Activated CD4-positive, alpha-beta T cell treated with anti-CD3 and anti-CD28 coated beads, Interleukin-2, amount 50 U/mL, for 24 hours (primary cell): Measurements from ENCODE around the gene CASZ1.

Experiments used
- DNase-seq, 2 donors: peaks; one replicate each; pipeline ENCODE4 v3.0.0-alpha.2; 2020; ENCODE audit warnings: low read depth in 1 of 2, low spot score in 1 of 2

The CASZ1 gene

GRCh38 chr1:10776190-10776905 lies 20.1 kb downstream of the CASZ1 start:
- DNase-seq, result no peak

DNA sequence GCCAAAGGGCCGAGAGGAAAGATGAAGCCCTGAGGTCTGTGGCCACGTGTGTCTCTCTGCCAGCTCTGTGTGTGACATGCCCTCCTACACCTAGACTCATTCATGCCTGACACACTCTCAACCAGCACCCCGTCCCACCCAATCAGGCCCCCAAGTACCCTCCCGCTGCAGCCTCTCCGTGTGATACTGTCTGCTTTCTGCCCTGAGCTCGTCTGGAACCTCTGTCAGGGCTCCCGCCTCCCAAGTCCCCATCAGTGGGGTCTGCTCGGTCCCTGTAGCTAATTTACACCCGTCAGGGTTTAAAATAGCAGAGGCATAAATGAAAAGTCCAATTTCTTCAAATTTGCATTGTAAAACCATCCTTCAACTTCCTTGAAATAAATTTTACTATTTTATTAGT lies 20.7 kb downstream of the CASZ1 start:
- no peak for DNase-seq

DNA sequence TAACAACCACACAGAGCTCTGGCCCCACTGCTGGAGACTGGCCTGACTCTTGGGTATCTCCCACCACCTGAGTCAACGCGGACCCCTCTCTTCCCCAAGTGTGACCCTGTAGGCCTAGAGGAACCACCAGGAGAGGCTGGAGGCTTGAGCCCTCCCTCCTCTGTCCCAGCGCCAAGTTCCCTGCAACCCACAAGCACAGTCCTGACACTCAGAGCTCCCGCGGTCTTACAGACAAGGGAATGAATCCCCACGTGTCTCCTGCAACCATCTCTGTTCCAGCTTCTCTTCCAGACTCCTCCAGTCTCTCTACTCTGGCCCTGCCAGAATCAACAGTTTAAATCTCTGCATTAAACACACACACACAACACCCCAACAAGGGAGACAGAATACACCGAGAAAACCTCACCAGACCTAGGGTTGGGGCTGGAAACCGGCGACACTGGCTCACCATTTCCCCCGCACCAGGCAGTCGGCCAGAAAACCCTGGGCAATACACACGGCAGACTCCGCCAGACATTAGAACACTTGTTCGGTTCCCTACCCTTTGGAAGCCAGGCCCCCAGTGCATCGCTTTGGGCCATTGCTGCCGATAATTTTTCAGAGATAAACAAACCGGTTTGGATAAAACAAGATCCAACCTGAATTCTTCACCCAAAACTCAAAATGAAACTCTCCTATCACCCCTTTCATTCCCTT lies 21.7 kb downstream of the CASZ1 start:
- DNase-seq, result no peak

DNA sequence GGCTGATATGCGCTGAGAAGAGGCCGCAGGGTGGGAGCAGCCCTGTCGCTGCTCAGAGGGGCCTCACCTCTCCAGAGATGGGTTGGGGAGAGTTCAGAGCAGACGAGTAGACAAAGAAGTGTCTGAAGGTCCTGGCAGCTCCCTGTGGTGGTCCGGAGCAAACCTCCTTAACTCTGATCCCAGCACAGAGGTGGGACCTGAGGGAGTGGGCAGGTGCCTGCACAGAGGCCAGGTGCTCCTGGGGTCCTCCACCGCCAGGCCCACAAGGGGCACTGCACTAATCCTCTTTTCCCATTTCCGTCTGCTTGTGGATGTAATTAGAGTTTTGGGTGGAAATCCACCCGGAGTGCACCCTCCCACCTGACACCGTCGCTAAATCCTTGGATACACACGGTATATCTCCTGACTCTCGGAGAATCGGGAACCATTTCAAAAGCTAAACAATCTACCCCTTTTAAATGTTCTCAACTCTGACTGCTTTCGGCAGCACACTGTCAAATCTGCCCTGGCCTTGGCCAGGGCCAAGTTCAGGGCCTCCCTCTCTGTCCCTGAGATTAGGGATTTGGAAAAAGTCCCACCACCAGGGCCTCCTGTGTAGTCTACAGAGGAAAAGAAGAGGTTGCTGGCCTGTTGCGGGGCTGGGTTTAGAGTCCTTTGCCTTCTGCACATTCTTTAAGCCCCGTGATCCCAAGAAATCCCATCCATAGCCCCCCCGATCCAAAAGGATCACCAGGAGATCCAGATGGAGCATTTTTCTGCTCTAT lies 22.4 kb downstream of the CASZ1 start:
- DNase-seq, result no peak

GRCh38 chr1:10773376-10773775 lies 23.1 kb downstream of the CASZ1 start:
- DNase-seq, result no peak

GRCh38 chr1:10772711-10773110 lies 23.7 kb downstream of the CASZ1 start:
- no peak for DNase-seq

GRCh38 chr1:10771789-10772188 lies 24.7 kb downstream of the CASZ1 start:
- DNase-seq, result no peak

- DNase-seq, result no peak
Observed at GRCh38 chr1:10768552-10768951, 27.9 kb downstream of the CASZ1 start.

DNA sequence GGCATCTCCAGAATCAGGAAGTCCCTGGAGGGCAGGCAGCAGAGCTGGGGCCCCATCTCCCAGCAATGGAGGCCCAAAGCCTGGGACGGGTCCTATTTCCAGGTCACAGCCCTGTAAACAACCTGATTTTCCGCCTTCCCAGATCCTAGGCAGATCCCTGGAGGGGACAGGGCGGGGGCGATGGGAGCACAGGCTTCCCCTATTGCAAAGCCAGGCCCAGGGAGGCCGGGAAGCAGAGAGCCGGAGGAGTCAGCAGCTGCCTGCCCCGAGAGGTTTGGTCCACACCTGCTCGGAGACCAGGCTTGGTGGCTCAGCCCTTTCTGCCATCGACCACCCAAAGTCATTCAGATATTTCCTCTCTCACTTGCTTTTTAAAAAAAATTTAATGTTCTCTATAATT lies 29.2 kb downstream of the CASZ1 start:
- no peak for DNase-seq

DNA sequence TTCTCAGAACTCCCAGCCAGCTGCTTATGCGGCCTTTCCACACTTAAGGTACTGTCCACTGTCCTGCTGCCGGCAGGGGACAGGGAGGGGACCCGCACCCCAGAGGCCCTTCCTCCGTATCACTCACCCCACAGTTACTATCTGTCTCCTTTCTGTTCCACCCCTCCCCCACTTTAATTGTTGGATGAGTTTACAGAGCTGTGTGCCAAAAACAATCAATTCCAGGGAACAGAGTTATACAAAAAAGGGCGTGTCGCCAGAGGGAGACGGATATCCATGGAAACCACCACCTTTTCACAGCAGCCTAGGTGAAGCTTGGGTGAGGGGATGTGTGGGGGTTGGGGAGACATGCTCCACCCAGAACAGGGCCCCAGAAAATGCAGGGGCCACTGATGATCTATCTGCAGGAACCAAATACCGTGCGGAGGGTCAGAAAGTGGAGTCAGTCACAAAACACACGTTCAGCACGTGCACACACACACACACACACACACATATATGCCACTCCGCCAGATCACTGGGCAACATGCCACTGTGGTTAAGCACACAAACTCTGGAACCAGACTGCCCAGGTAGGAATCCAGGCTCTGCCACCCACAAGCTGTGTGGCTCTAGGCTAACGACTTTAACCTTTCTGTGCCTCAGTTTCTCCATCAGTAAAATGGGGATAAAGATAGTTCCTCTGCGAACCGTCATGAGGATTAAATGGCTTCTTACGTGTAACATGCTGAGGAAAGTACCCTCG lies 30.5 kb downstream of the CASZ1 start:
- DNase-seq, result no peak

GRCh38 chr1:10765304-10765703 lies 31.1 kb downstream of the CASZ1 start:
- no peak for DNase-seq

DNA sequence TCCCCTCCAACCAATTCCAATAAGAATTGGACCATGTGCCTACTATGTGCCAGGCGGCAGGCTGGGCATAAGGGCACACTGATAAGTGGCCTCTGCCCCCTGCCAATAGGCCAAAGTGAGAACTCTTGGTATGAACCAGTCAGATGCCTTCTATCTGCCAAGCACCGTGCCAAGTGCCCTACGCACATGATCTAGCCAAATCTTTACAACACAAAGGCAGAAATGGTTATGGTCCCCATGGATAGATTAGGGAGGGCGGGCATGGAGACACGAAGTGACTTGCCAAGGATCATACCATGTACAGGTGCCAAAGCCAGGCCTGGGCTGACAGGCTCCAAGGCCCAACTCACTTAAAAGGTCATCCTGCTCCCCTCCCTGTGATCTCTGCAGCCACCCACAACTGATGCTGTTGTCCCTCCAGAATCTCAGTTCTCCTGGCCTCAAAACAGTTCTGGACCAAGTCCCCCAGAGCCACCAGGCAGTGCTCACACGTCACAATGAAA lies 32.1 kb downstream of the CASZ1 start:
- DNase-seq, result no peak

DNA sequence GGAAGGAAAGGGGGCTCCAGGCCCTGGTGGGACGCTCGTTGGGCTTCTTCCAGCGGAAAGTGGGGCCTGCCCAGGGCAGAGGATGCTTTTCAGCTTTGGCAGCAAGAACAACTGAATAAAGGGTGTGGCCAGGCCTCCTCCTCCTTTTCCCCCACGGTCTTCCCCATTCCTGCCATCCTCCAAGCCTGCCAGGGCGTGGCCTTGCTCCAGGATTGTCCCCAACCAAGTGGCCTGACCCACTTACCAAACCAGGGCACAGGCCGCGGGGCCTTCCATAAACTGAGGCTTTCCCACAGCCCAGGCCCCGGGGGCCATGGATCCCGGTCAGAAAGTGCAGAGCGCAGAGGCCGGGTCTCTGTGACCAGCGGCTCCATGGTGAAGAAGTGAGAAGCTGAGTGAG lies 33.6 kb downstream of the CASZ1 start:
- DNase-seq, result no peak

- DNase-seq, result no peak
Observed at GRCh38 chr1:10762153-10762523, 34.3 kb downstream of the CASZ1 start.

DNA sequence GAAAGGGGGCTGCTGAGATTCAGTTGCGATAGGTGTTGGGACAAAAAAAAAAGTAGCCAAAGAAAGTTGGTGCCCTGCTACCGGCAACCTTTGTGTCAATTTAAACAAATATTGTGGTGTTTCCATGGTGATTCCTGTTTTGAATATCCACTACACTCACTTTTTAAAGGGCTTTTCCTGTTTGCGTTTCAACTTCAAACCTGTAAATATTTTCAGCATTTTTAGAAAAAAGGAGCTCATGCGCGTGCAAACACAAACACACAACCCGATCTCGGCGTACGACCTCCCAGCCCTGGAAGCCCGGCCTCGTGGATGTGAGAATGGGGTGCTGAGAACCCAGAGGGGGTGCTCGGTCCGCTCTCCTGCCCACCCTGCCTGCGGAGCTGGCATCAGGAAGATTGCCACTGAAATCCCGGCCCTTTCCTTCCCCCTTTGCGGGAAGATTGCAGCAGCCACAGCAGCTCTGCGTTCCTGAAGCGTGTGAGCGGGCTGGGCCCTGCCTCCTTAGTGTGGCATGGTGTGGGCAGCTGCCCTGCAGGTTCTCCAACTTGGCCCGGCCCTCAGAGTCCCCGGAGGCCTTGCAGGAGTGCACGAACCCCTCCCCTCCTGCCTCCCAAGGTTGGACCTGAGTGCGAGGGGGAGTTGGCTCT lies 34.8 kb downstream of the CASZ1 start:
- no peak for DNase-seq

DNA sequence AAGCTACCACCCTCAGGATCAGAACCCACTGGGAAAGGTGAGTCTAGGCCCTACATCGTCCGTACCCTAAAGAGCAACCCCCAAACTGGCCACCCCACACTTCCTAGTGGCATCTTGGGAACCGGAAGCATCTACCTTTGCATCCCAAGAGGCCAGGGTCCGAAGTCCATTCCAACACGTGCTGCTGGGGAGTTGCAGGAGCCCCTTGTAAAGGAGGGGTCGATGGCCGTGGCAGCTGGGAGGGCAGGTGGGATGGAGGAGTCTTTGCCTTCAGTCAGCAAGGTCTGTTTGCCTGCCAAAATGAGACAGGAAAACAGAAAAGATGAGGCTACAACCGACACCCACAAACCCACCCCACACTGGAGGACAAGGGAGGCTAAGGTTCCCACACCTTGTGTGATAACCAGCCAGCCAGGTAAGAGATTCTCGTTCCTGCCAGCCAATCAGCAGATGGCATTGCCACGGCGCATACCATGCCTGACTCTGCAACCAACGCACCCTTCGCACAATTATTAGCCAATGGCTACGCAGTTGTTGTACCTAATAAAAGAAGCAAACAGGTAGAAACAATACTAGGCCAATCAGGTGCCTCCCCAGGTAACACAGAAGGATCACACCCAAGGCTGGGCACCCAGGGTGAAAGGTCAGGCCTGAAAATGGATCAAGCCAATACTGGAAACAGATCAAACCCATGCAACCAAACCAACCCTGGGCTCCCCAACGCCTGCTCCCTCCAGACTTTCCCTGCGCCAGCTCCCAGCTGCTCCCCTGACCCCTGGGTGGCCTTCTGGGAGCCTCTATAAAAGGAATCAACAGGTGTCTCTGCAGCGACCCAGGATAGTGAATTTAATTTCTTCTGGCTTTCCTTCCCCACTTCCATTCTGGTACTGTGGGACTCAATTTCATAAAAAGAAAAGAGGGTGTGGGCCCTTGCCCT lies 35.6 kb downstream of the CASZ1 start:
- no peak for DNase-seq

GRCh38 chr1:10759413-10760200 lies 36.8 kb downstream of the CASZ1 start:
- DNase-seq, result no peak

- no peak for DNase-seq
Observed at GRCh38 chr1:10756842-10757241, 39.6 kb downstream of the CASZ1 start.

GRCh38 chr1:10755970-10756521 lies 40.4 kb downstream of the CASZ1 start:
- DNase-seq, result peak; percentile 22 to 32
